ENCODE results near the gene PPM1H.
A peak's percentile ranks its signal among the peaks of the same experiment; 100 is the strongest.

Gene PPM1H

GRCh38 chr12:62631471-62632410 lies 303.2 kb downstream of the PPM1H start:
- DNase-seq: peak; percentile 41

DNA sequence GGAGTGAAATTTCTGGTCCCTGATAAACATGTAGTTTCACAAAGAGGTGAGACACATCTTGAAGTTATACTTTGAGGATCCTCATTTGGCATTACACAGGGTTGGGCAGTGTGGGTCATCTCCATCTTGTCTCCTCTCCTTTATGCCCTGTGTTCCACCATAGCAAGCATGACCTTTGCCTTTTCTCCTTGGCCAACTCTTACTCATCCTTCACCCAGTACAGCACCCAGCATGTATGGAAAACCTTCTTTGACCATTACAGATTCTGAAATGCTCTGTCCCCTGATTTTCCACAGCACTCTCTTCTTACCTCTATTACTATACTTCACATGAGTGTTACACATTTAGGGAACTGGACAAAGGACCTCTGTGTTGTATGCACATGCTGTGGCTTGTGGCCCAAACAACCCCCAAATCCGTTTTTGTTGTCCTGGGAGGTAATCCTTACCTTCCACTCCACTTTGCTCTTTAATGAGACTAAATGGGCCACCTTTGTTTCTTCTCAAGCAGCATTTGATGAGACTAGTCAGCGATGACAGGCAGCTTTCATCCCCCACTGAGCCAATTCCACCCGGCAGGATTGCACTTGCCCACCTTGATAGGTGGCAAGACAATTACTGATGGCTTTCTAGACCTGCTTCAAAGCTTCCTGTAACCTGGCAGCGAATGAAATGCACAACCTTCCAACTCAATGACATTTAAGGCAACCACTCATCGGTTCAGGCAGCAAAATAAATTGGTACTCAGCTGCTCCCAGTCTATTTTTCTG lies 304.8 kb downstream of the PPM1H start:
- peak; percentile 56 for DNase-seq

DNA sequence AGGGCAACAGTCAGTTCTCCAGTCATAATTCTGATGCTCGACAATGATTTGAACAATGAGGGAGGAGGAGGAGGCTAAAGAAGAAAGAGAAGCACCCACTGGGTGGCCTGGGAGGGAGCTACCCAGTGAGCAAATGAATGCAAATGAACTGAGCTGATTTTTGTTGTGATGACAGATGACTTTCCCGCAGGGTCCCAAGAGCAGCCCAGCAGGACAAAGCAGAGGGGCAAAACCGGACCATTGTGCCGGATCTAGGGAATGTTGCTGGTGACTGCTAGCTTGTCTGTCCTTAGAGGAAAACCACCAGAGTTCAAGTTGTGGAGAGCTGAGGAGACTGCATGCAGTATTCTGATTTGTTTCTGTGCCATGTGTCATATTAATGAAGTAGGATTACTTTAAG lies 305.5 kb downstream of the PPM1H start:
- DNase-seq: no peak

- DNase-seq: no peak
These were observed 307.8 kb downstream of the PPM1H start for GRCh38 chr12:62627181-62627580.

- DNase-seq: no peak
These were observed 309.7 kb downstream of the PPM1H start for GRCh38 chr12:62625228-62625627.

- DNase-seq: no peak
These were observed 312.8 kb downstream of the PPM1H start for GRCh38 chr12:62622177-62622576.

DNA sequence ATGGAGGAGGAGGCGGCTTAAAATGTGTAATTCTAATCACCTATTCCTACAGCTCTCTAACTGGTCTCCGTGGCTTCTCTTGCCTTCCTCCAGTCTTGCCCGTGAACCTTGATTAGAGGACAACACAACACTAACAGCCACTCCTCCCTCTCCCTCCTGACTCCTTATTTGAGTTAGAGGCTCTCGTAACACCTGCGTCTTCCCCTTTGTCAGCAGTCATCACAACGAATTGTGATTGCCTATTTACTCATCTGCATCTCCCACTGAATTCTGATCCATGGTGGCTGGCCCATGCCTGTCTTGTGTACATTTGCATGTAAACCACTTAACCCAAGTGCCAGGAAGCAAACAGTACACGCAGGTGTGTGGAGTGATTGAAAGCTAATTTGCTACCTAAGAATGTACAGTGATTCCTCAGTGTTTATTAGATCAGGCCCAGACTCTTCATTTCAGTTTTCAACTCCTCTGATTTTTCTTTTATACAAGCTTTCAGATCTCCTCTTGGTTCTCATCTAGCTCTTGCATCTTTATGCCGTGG lies 313.8 kb downstream of the PPM1H start:
- peak; percentile 34 for DNase-seq

DNA sequence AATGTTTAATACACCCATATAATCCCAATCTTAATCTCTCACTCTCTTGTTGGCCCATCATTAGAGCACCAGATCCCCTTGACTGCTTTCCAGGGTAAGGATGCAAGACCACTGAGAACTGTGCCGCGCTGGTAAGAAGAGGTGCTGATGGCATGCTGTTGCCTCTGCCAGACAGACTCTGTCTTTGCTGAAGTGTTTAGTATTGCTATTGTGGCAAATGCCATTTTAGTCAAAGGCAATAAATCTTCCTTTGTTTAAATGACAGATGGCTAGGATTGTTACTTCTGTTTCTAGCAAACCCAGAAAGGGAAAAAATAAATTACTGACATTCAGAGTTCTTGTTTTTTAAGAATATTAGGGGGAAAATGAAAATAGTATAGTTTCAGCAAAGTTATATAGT lies 316.0 kb downstream of the PPM1H start:
- no peak for DNase-seq

GRCh38 chr12:62618319-62618718 lies 316.6 kb downstream of the PPM1H start:
- no peak for DNase-seq

GRCh38 chr12:62613081-62613480 lies 321.9 kb downstream of the PPM1H start:
- no peak for DNase-seq

- DNase-seq: no peak
These were observed 328.3 kb downstream of the PPM1H start for GRCh38 chr12:62606654-62607053.

GRCh38 chr12:62605981-62606380 lies 329.0 kb downstream of the PPM1H start:
- no peak for DNase-seq

GRCh38 chr12:62604871-62605270 lies 330.1 kb downstream of the PPM1H start:
- peak; percentile 8 for DNase-seq

DNA sequence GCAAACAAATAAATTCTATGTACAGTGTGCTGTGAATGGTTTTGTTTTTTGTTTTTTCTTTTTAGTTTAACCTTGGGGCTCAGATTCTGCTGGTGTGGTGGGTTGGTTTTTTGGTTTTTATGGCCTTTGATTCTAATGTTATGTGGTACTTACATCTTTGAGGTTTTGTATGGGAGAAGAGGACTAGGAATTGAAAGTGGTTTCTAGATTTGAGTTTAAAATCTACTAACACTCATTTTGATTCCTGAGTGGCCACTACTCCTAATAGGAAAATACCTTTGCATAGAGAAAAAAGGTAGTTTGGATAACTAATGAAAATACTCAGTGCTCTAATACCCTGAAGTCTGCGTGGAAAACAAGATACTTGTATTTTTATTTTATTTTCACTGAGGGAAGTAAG lies 330.6 kb downstream of the PPM1H start:
- DNase-seq: no peak

- DNase-seq: no peak
These were observed 331.2 kb downstream of the PPM1H start for GRCh38 chr12:62603811-62604098.

- DNase-seq: peak; percentile 16
These were observed 331.7 kb downstream of the PPM1H start for GRCh38 chr12:62603061-62603810.

- peak; percentile 64 for DNase-seq
These were observed 332.5 kb downstream of the PPM1H start for GRCh38 chr12:62602255-62603060.

- no peak for DNase-seq
These were observed 333.2 kb downstream of the PPM1H start for GRCh38 chr12:62601765-62602164.

- no peak for DNase-seq
These were observed 335.0 kb downstream of the PPM1H start for GRCh38 chr12:62599854-62600437.

DNA sequence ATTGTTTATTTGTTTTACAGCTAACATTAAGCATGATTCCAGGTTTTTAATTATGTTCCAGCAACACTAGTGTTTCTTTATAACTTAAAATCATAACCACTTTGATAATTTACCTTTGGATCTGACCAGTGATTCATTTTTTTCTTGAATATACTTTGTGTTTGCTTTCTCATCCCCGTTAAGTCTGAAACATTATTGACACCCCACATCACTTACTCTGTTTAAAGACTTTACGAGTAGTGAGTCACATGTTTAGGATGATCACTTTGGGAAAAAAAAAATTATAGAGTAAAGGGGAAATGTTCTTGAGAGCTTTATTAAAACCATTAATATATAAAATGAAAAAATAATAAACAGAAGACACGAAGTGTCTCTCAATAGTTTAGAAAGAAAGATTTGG lies 336.1 kb downstream of the PPM1H start:
- no peak for DNase-seq

- no peak for DNase-seq
These were observed 337.7 kb downstream of the PPM1H start for GRCh38 chr12:62597253-62597652.

Measured in DMS79 (cell line).